ENCODE measurements around the gene CGNL1.

CGNL1 gene

DNA sequence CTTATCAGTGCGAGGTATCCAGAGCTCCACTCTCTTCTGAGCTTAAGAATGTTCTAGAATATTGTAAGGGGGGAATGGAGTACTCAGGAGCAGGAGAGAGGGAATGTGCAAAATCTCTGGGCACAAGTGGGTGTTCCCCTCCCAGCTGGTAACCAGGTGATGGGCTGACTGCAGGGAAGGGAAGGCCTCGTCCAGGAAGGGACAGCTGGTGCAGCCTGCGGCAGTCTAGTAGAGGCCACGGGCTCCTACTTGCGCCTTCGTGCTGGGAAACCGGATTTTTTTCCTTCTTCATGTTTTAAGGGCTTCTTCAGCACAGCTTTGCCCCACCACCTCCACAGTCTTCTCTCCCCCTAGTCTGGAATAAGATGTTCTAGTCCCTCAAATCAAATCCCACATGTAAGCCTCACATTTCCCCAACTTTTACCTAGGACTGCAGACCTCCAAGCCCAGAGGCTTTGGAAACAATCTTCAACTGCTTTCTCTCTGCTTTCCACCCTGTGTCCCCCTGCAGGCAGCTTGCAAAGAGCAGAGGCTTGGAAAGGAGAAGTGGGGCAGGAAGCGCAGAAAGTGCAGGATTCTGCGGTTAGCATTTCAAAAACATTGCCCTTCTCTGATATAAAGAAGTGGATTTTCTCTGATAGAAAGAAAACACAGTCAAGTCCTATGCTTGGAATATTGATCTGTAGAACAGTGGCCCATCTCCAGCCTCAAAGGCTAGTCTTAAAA, 11.9 kb upstream of the CGNL1 start:
- H3K27ac ChIP-seq (ENCODE audit: low read depth, low read length, poor library complexity, severe bottlenecking) = no peak overlapping the region
- no peaks in the 10 kb centered on the region for H3K79me2 ChIP-seq (ENCODE audit: insufficient read depth, low read length)
- no peaks in the 10 kb centered on the region for H3K36me3 ChIP-seq (ENCODE audit: insufficient read depth, low read length)
- TF ChIP-seq EZH2 (IDR thresholded peaks at IDR 0.05; ENCODE audit: borderline replicate concordance, low read length) = no peak
- TF ChIP-seq, protein P1, sequence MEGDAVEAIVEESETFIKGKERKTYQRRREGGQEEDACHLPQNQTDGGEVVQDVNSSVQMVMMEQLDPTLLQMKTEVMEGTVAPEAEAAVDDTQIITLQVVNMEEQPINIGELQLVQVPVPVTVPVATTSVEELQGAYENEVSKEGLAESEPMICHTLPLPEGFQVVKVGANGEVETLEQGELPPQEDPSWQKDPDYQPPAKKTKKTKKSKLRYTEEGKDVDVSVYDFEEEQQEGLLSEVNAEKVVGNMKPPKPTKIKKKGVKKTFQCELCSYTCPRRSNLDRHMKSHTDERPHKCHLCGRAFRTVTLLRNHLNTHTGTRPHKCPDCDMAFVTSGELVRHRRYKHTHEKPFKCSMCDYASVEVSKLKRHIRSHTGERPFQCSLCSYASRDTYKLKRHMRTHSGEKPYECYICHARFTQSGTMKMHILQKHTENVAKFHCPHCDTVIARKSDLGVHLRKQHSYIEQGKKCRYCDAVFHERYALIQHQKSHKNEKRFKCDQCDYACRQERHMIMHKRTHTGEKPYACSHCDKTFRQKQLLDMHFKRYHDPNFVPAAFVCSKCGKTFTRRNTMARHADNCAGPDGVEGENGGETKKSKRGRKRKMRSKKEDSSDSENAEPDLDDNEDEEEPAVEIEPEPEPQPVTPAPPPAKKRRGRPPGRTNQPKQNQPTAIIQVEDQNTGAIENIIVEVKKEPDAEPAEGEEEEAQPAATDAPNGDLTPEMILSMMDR (IDR thresholded peaks at IDR 0.05; ENCODE audit: low read length) = no peak
- H3K4me3 ChIP-seq (ENCODE audit: low read depth, low read length, poor library complexity, severe bottlenecking) = no peak overlapping the region
- no peak overlapping the region for H2AFZ ChIP-seq (ENCODE audit: low read length)
- no peaks in the 10 kb centered on the region for H3K27me3 ChIP-seq (ENCODE audit: insufficient read depth, low read length)
- no peaks in the 10 kb centered on the region for H3K4me1 ChIP-seq (ENCODE audit: insufficient read depth, low read length, severe bottlenecking)
- H3K9me3 ChIP-seq (ENCODE audit: low read length) = no peaks in the 10 kb centered on the region
- H3K4me2 ChIP-seq (ENCODE audit: low read length) = no peak overlapping the region
- H3F3A ChIP-seq (ENCODE audit: insufficient read depth, low read length) = no peaks in the 10 kb centered on the region
- H3K9ac ChIP-seq (ENCODE audit: low read length) = no peak overlapping the region
- H3K9me2 ChIP-seq (ENCODE audit: low read depth, low read length) = no peaks in the 10 kb centered on the region
- H4K20me1 ChIP-seq (ENCODE audit: insufficient read depth, low read length) = no peaks in the 10 kb centered on the region

GRCh38 chr15:57367556-57367955, 8.7 kb upstream of the CGNL1 start:
- no peaks in the 10 kb centered on the region for H3K9me3 ChIP-seq (ENCODE audit: low read length)
- no peak overlapping the region for H2AFZ ChIP-seq (ENCODE audit: low read length)
- no peaks in the 10 kb centered on the region for H3K4me1 ChIP-seq (ENCODE audit: insufficient read depth, low read length, severe bottlenecking)
- no peaks in the 10 kb centered on the region for H3F3A ChIP-seq (ENCODE audit: insufficient read depth, low read length)
- H4K20me1 ChIP-seq (ENCODE audit: insufficient read depth, low read length) = no peaks in the 10 kb centered on the region
- H3K4me2 ChIP-seq (ENCODE audit: low read length) = no peak overlapping the region
- H3K9me2 ChIP-seq (ENCODE audit: low read depth, low read length) = no peaks in the 10 kb centered on the region
- no peaks in the 10 kb centered on the region for H3K79me2 ChIP-seq (ENCODE audit: insufficient read depth, low read length)
- H3K4me3 ChIP-seq (ENCODE audit: low read depth, low read length, poor library complexity, severe bottlenecking) = no peak overlapping the region
- H3K36me3 ChIP-seq (ENCODE audit: insufficient read depth, low read length) = no peaks in the 10 kb centered on the region
- H3K27me3 ChIP-seq (ENCODE audit: insufficient read depth, low read length) = no peaks in the 10 kb centered on the region
- no peak for TF ChIP-seq EZH2 (IDR thresholded peaks at IDR 0.05; ENCODE audit: borderline replicate concordance, low read length)
- TF ChIP-seq, protein P1 (IDR thresholded peaks at IDR 0.05; ENCODE audit: low read length) = no peak
- H3K9ac ChIP-seq (ENCODE audit: low read length) = no peak overlapping the region
- H3K27ac ChIP-seq (ENCODE audit: low read depth, low read length, poor library complexity, severe bottlenecking) = no peak overlapping the region

GRCh38 chr15:57370929-57371328, 5.4 kb upstream of the CGNL1 start:
- Histone ChIP-seq H2AFZ (ENCODE audit: low read length) (no peak overlapping the region), H3K36me3 (ENCODE audit: insufficient read depth, low read length) (no peaks in the 10 kb centered on the region), H3K27ac (ENCODE audit: low read depth, low read length, poor library complexity, severe bottlenecking) (no peak overlapping the region), H3K27me3 (ENCODE audit: insufficient read depth, low read length) (0 out of 2 replicates have a peak, but pooled peaks cover 4% of the 10 kb centered on the region), H3F3A (ENCODE audit: insufficient read depth, low read length) (no peaks in the 10 kb centered on the region), H3K9me2 (ENCODE audit: low read depth, low read length) (no peaks in the 10 kb centered on the region), H3K9me3 (ENCODE audit: low read length) (no peaks in the 10 kb centered on the region), H3K79me2 (ENCODE audit: insufficient read depth, low read length) (no peaks in the 10 kb centered on the region), H3K4me1 (ENCODE audit: insufficient read depth, low read length, severe bottlenecking) (no peaks in the 10 kb centered on the region), H3K4me3 (ENCODE audit: low read depth, low read length, poor library complexity, severe bottlenecking) (no peak overlapping the region), H3K4me2 (ENCODE audit: low read length) (no peak overlapping the region), H4K20me1 (ENCODE audit: insufficient read depth, low read length) (no peaks in the 10 kb centered on the region), H3K9ac (ENCODE audit: low read length) (no peak overlapping the region)
- no peak for TF ChIP-seq EZH2 (IDR thresholded peaks at IDR 0.05; ENCODE audit: borderline replicate concordance, low read length)
